ENCODE measurements around the gene MRPS16.

- TF ChIP-seq, protein P1, sequence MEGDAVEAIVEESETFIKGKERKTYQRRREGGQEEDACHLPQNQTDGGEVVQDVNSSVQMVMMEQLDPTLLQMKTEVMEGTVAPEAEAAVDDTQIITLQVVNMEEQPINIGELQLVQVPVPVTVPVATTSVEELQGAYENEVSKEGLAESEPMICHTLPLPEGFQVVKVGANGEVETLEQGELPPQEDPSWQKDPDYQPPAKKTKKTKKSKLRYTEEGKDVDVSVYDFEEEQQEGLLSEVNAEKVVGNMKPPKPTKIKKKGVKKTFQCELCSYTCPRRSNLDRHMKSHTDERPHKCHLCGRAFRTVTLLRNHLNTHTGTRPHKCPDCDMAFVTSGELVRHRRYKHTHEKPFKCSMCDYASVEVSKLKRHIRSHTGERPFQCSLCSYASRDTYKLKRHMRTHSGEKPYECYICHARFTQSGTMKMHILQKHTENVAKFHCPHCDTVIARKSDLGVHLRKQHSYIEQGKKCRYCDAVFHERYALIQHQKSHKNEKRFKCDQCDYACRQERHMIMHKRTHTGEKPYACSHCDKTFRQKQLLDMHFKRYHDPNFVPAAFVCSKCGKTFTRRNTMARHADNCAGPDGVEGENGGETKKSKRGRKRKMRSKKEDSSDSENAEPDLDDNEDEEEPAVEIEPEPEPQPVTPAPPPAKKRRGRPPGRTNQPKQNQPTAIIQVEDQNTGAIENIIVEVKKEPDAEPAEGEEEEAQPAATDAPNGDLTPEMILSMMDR (conservative IDR thresholded peaks at IDR 0.05), result no peak
- TF ChIP-seq EZH2 (IDR thresholded peaks at IDR 0.05; ENCODE audit: low read depth), result no peak
These were observed 46.6 kb downstream of the MRPS16 start for GRCh38 chr10:73205890-73206289.
